ENCODE results near the gene ELOVL7. TPM values are rescaled to one million over a fixed set of nuclear protein-coding genes. Genes with fewer than 3 reads are reported as not detected.

ELOVL7 gene
- total RNA-seq, 1 experiment from 2014 or later = 20.0 TPM

DNA sequence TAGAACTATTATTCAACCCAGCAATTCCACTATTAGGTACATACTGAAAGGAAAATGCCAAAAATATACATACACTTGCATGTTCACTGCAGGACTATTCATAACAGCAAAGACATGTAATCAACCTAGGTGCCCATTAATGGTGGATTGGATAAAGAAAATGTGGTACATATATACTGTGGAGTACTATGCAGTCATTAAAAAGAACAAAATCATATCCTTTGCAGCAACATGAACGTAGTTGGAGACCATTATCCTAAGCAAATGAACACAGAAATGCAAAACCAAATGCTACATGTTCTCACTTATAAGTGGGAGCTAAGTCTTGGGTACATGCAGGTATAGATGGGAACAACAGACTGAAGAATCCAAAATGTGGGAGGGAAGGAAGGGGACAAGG lies 67.7 kb downstream of the ELOVL7 start:
- Histone ChIP-seq H4K20me1 (ENCODE audit: insufficient read depth) (no peaks in the 10 kb centered on the region), H3K79me2 (ENCODE audit: insufficient read depth, low read length) (no peaks in the 10 kb centered on the region), H3K27me3 (ENCODE audit: insufficient read depth, low read length) (no peaks in the 10 kb centered on the region), H3K4me3 (replicated peaks in 1 of 2; ENCODE audit: low read depth in 1 of 2, low read length in 2 of 2) (no peak overlapping the region), H2AFZ (ENCODE audit: low read depth, low read length, poor library complexity, severe bottlenecking) (no peak overlapping the region), H3K4me2 (ENCODE audit: low read length) (no peak overlapping the region), H3K9ac (ENCODE audit: low read length) (no peak overlapping the region), H3K4me1 (ENCODE audit: control insufficient read depth in 1 of 2, insufficient read depth in 2 of 2, low read length in 2 of 2) (peaks cover 21 to 25% of the 10 kb centered on the region in 2 experiments), H3K36me3 (ENCODE audit: control insufficient read depth in 1 of 2, insufficient read depth in 2 of 2, low read length in 2 of 2) (no peaks in the 10 kb centered on the region), H3K27ac (ENCODE audit: low read depth, low read length) (no peak overlapping the region), H3K9me3 (ENCODE audit: control insufficient read depth in 1 of 2, insufficient read depth in 1 of 2, low read depth in 1 of 2, low read length in 2 of 2) (no peaks in the 10 kb centered on the region), H3K9me2 (ENCODE audit: insufficient read depth) (no peaks in the 10 kb centered on the region)
- DNase-seq (ENCODE audit: low read depth, low spot score) (no peak), ATAC-seq (no peak)
- BruUV-seq (replicated peaks) = no TSS peak
- POLR2A ChIA-PET = no interaction called here
- CTCF ChIA-PET = no interaction called here
- RAD21 ChIA-PET (ENCODE audit: low non-redundant PET in 1 of 2, low total read pairs in 2 of 2, uncharacterized antibody in 2 of 2, unreplicated experiment in 2 of 2) = no interaction called here
- intact Hi-C loops (cut with micrococcal nuclease) = no loop called here
- TF ChIP-seq REST (IDR thresholded peaks at IDR 0.05; ENCODE audit: low read depth) (no peak), RAD21 (IDR thresholded peaks at IDR 0.05; ENCODE audit: low read depth) (no peak), ZNF274 (IDR thresholded peaks at IDR 0.05; ENCODE audit: low read depth, low read length) (no peak), JUND (IDR thresholded peaks at IDR 0.05) (no peak)

- intact Hi-C loops (cut with micrococcal nuclease) = no loop called here
- TF ChIP-seq ELF1 (IDR thresholded peaks at IDR 0.05; ENCODE audit: borderline replicate concordance, low read depth) (no peak), ZNF274 (IDR thresholded peaks at IDR 0.05; ENCODE audit: low read depth, low read length) (no peak), CEBPB (IDR thresholded peaks at IDR 0.05; ENCODE audit: low read depth) (no peak), JUND (IDR thresholded peaks at IDR 0.05) (no peak)
- ChIA-PET RAD21 (ENCODE audit: low non-redundant PET in 1 of 2, low total read pairs in 2 of 2, uncharacterized antibody in 2 of 2, unreplicated experiment in 2 of 2) (no interaction called here), POLR2A (no interaction called here), CTCF (no interaction called here)
- Histone ChIP-seq H3K36me3 (ENCODE audit: control insufficient read depth in 1 of 2, insufficient read depth in 2 of 2, low read length in 2 of 2) (no peaks in the 10 kb centered on the region), H3K4me2 (ENCODE audit: low read length) (no peak overlapping the region), H3K79me2 (ENCODE audit: insufficient read depth, low read length) (no peaks in the 10 kb centered on the region), H3K27ac (ENCODE audit: low read depth, low read length) (no peak overlapping the region), H3K4me1 (ENCODE audit: control insufficient read depth in 1 of 2, insufficient read depth in 2 of 2, low read length in 2 of 2) (no peaks in the 10 kb centered on the region), H3K9me2 (ENCODE audit: insufficient read depth) (no peaks in the 10 kb centered on the region), H3K4me3 (replicated peaks in 1 of 2; ENCODE audit: low read depth in 1 of 2, low read length in 2 of 2) (no peak overlapping the region), H3K27me3 (ENCODE audit: insufficient read depth, low read length) (no peaks in the 10 kb centered on the region), H3K9ac (ENCODE audit: low read length) (no peak overlapping the region), H4K20me1 (ENCODE audit: insufficient read depth) (no peaks in the 10 kb centered on the region), H3K9me3 (ENCODE audit: control insufficient read depth in 1 of 2, insufficient read depth in 1 of 2, low read depth in 1 of 2, low read length in 2 of 2) (no peaks in the 10 kb centered on the region), H2AFZ (ENCODE audit: low read depth, low read length, poor library complexity, severe bottlenecking) (no peak overlapping the region)
- no TSS peak for BruUV-seq (replicated peaks)
- DNase-seq (ENCODE audit: low read depth, low spot score) (no peak), ATAC-seq (no peak)
Measured at GRCh38 chr5:60765019-60765709, 78.9 kb downstream of the ELOVL7 start.
